Measurements from ENCODE around the gene SST.

The SST gene

DNA sequence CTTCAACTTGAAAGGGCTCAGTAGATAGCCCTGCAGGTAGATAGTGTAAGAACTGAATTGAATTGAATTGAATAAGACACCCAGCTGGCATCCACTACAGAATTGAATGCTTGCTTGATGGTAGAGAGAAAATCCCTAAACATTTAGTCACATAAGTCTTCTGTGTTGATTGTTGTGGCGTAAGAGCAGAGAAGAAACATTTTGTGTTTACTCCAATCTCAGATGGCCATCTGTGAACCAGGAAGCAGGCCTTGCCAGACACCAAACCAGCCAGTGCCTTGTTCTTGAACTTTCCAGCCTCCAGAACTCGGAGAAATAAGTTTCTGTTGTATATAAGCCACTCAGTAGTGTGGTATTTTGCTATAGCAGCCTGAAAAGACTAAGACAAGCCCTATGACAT lies 43.6 kb downstream of the SST start:
- no peak for DNase-seq

DNA sequence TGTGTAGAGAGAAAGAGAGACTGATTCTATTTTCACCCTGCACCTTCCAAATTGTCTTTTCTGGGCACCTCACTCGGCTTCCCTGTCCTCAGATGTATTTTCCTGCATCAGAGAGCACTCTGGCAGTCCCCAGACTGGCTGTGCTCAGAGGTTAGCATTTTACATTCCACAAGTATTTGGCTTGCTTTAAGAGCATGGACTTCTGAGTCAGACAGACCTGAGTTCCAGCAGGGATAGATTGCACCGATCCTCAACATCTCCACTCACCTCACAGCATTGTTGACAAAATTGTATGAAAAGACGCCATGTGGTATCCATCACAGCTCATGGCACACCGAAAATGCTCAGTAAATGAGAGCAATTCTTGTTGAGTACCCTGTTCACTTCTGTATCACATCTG lies 45.6 kb downstream of the SST start:
- no peak for DNase-seq

DNA sequence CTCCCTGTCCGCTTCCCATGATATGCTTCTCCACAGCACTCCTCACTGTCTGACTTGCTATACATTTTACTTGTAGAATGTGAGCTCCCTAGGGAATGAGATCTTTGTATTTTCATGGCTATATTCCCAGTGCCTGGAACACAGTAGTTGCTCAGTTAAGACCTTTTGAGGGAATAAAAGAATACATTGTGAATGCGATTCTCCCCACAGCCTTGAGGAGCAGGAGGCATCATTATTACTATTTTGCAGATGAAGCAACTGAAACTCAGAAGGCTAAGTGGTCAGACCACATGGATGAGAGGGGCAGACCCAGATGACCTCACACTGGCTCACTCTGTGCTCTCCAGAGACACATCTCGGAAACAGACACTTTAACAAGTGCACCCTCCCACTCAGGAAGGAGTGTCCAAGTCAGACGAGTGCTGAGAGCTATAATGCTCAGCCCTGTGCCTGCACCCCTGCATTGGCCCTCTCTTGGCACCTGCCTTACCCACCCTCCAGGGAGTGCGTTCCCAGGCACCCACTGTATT lies 46.8 kb downstream of the SST start:
- DNase-seq: no peak

DNA sequence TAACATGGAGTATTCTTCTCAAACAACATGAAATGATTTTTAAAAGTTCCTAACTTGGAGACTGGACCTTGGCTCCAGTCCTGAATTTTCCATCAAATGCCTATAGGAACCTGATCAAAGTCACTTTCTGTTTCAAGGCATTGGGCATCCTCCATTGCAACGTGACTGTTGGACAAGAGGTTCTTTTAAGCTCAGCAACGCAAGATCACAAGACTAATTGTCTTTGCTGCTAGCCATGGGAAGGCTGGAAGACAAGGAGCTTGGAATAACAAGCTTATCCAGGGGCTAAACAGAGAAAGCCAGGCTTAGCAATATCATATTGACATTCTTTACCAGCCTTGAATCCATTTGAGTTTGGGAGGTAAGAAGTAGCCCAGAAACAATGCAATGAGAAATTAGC lies 48.3 kb downstream of the SST start:
- no peak for DNase-seq

GRCh38 chr3:187619461-187619860 lies 50.7 kb downstream of the SST start:
- no peak for DNase-seq
